LNCaP clone FGC (cell line): ENCODE results near the gene ZNF48.

ENCODE experiments used
- DNase-seq: peaks from one replicate; pipeline ENCODE4 v3.0.0-alpha.2; 2011; ENCODE audit warnings: low read depth
- H3K4me3 ChIP-seq: 2 replicates; pipeline ENCODE4 v1.5.1; 2011; ENCODE audit warnings: mild to moderate bottlenecking, low read depth, low read length, control low read depth
- TF ChIP-seq, protein P1 (sequence below): IDR thresholded peaks from 2 replicates; pipeline ENCODE4 v1.5.1; 2012; ENCODE audit warnings: mild to moderate bottlenecking; ENCODE audit not compliant: control insufficient read depth, insufficient read depth; ENCODE audit errors: extremely low read depth

Gene ZNF48

GRCh38 chr16:30355144-30355953 is 39.9 kb upstream of the ZNF48 start, which contains the start of gene CD2BP2:
TSS of gene CD2BP2 (minus strand) at chr16:30355308. CDS start at chr16:30354681, 627 bp downstream.
- TF ChIP-seq, protein P1, sequence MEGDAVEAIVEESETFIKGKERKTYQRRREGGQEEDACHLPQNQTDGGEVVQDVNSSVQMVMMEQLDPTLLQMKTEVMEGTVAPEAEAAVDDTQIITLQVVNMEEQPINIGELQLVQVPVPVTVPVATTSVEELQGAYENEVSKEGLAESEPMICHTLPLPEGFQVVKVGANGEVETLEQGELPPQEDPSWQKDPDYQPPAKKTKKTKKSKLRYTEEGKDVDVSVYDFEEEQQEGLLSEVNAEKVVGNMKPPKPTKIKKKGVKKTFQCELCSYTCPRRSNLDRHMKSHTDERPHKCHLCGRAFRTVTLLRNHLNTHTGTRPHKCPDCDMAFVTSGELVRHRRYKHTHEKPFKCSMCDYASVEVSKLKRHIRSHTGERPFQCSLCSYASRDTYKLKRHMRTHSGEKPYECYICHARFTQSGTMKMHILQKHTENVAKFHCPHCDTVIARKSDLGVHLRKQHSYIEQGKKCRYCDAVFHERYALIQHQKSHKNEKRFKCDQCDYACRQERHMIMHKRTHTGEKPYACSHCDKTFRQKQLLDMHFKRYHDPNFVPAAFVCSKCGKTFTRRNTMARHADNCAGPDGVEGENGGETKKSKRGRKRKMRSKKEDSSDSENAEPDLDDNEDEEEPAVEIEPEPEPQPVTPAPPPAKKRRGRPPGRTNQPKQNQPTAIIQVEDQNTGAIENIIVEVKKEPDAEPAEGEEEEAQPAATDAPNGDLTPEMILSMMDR = 0 out of 2 replicates have a peak, but pooled peaks have one; percentile 4
- H3K4me3 ChIP-seq = peak within 1 kb of the TSS; percentile 99
- DNase-seq = peak; percentile 99

GRCh38 chr16:30355954-30356308 is 39.3 kb upstream of the ZNF48 start:
- TF ChIP-seq, protein P1 = no peak
- no peak for DNase-seq
- H3K4me3 ChIP-seq = peak overlapping the region; percentile 99

DNA sequence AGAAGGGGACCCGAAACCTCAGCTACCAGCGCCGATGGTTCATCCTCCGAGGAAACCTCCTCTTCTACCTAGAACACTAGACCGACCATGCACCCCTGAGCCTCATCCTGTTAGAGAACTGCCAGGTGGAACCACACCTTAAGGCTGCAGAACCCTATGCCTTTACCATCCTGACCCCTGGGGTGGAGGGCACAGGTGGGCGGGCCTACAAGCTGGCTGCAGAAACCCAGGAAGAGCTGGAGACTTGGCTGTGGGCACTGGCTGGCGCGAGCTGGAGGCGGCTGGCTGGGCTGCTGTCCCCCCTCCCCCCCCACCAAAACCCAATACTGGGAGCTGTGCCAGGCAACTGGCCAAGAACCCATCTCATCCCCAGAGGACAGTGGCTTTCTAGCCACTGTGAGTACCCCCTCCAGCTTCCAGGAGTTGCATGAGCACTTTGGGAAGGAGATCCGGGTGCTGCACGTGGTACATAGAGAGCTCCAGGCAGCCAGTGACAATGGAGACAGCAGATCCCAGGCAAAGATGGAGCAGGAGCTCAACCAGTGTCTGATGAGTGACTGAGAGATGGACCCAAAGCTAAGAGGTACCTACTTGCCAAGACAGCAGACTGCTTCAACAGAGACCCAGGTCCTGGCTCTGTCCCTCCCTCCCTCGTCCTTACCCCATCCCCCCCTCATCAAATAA is 38.7 kb upstream of the ZNF48 start:
- no peak for DNase-seq
- TF ChIP-seq, protein P1 = no peak
- H3K4me3 ChIP-seq = peak overlapping the region; percentile 99

GRCh38 chr16:30357085-30357714 is 38.0 kb upstream of the ZNF48 start:
- TF ChIP-seq, protein P1 = no peak
- DNase-seq = no peak
- H3K4me3 ChIP-seq = no peak overlapping the region

GRCh38 chr16:30357715-30358576 is 37.3 kb upstream of the ZNF48 start:
- no peak overlapping the region for H3K4me3 ChIP-seq
- no peak for DNase-seq
- TF ChIP-seq, protein P1 = no peak

DNA sequence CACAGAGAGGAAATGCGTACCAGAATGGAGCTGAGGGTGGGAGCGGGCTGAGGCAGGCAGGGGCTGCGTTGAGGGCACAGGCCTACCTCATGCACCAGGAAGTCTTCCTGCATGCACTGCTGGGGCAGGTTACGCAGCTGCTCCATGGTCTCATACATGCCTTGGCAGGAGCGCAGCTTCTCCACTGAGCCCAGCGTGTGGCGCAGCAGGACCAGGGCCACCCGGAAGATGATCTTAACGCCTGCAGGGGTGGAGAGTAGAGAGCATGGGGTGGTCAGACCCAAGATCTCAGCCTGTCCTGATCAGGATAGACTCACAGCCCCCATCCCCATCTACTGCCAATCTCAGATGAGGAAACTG is 36.7 kb upstream of the ZNF48 start:
- no peak overlapping the region for H3K4me3 ChIP-seq
- no peak for DNase-seq
- TF ChIP-seq, protein P1 = no peak
